HepG2 (cell line): ENCODE data around the gene ARF4. TPM values are rescaled to one million over a fixed set of nuclear protein-coding genes. Genes with fewer than 3 reads are reported as not detected.

Experiments
- ELF1 ChIP-seq: sonication (generic); formaldehyde crosslinking; IDR thresholded peaks from 2 replicates; pipeline ENCODE4 v1.4.0; 2020; ENCODE audit warnings: missing genetic modification reagents
- HIC2 ChIP-seq: sonication (generic); formaldehyde crosslinking; IDR thresholded peaks from 2 replicates; pipeline ENCODE4 v1.9.0; 2022; ENCODE audit warnings: low read depth, missing genetic modification reagents
- HMGA1 ChIP-seq: sonication (generic); formaldehyde crosslinking; conservative IDR thresholded peaks from 2 replicates; pipeline ENCODE4 v1.4.0; 2020; ENCODE audit warnings: missing genetic modification reagents
- MAF1 ChIP-seq: sonication (generic); formaldehyde crosslinking; IDR thresholded peaks from 2 replicates; pipeline ENCODE4 v1.5.0; 2020; ENCODE audit warnings: missing genetic modification reagents, borderline replicate concordance
- NFIB ChIP-seq: sonication (generic); formaldehyde crosslinking; IDR thresholded peaks from 2 replicates; pipeline ENCODE4 v1.9.0; 2021; ENCODE audit warnings: missing genetic modification reagents, mild to moderate bottlenecking, borderline replicate concordance
- POGZ ChIP-seq: sonication (generic); formaldehyde crosslinking; IDR thresholded peaks from 2 replicates; pipeline ENCODE4 v1.4.0; 2020; ENCODE audit warnings: mild to moderate bottlenecking, missing genetic modification reagents
- RFX3 ChIP-seq: IDR thresholded peaks from 2 replicates; pipeline ENCODE4 v1.6.1; 2016; ENCODE audit warnings: missing biosample characterization, missing genetic modification reagents
- RNF219 ChIP-seq: sonication (generic); formaldehyde crosslinking; IDR thresholded peaks from 2 replicates; pipeline ENCODE4 v1.5.0; 2020; ENCODE audit warnings: mild to moderate bottlenecking, missing genetic modification reagents
- SMAD3 ChIP-seq: sonication (generic); formaldehyde crosslinking; IDR thresholded peaks from 2 replicates; pipeline ENCODE4 v1.4.0; 2020; ENCODE audit warnings: missing genetic modification reagents
- SOX5 ChIP-seq: IDR thresholded peaks from 2 replicates; pipeline ENCODE4 v1.6.1; 2016; ENCODE audit warnings: borderline replicate concordance
- TAF15 ChIP-seq: fragments of 200-400 bp; formaldehyde crosslinking; IDR thresholded peaks from one replicate; pipeline ENCODE4 v1.6.1; 2018; ENCODE audit warnings: mild to moderate bottlenecking, low read depth, low read length; ENCODE audit not compliant: poor library complexity, severe bottlenecking
- TEAD2 ChIP-seq: sonication (generic); formaldehyde crosslinking; IDR thresholded peaks from 2 replicates; pipeline ENCODE4 v1.9.0; 2021; ENCODE audit warnings: missing genetic modification reagents
- ZBTB21 ChIP-seq: sonication (generic); formaldehyde crosslinking; IDR thresholded peaks from 2 replicates; pipeline ENCODE4 v1.4.0; 2020; ENCODE audit warnings: missing genetic modification reagents
- ZFP36L2 ChIP-seq: sonication (generic); formaldehyde crosslinking; IDR thresholded peaks from 2 replicates; pipeline ENCODE4 v1.4.0; 2020; ENCODE audit warnings: missing genetic modification reagents
- ZHX1 ChIP-seq: sonication (generic); formaldehyde crosslinking; IDR thresholded peaks from 2 replicates; pipeline ENCODE4 v1.8.1; 2022; ENCODE audit warnings: low read depth, mild to moderate bottlenecking, missing genetic modification reagents
- ZNF12 ChIP-seq: sonication (generic); formaldehyde crosslinking; IDR thresholded peaks from 2 replicates; pipeline ENCODE4 v1.5.0; 2020; ENCODE audit warnings: missing genetic modification reagents
- ZNF143 ChIP-seq: sonication (generic); formaldehyde crosslinking; IDR thresholded peaks from 2 replicates; pipeline ENCODE4 v1.4.0; 2020; ENCODE audit warnings: missing genetic modification reagents
- ZNF33B ChIP-seq: sonication (generic); formaldehyde crosslinking; IDR thresholded peaks from 2 replicates; pipeline ENCODE4 v1.5.1; 2020; ENCODE audit warnings: mild to moderate bottlenecking, missing genetic modification reagents
- ZNF576 ChIP-seq: sonication (generic); formaldehyde crosslinking; IDR thresholded peaks from 2 replicates; pipeline ENCODE4 v1.4.0; 2020; ENCODE audit warnings: mild to moderate bottlenecking, missing genetic modification reagents
- ZNF577 ChIP-seq: sonication (generic); formaldehyde crosslinking; IDR thresholded peaks from 2 replicates; pipeline ENCODE4 v1.4.0; 2020; ENCODE audit warnings: mild to moderate bottlenecking, low read depth, missing genetic modification reagents, borderline replicate concordance
- ZNF607 ChIP-seq: sonication (generic); formaldehyde crosslinking; IDR thresholded peaks from 2 replicates; pipeline ENCODE4 v1.5.1; 2020; ENCODE audit warnings: missing genetic modification reagents, mild to moderate bottlenecking, borderline replicate concordance
- ZNF7 ChIP-seq: IDR thresholded peaks from 2 replicates; pipeline ENCODE4 v1.6.1; 2016; ENCODE audit warnings: missing biosample characterization, missing genetic modification reagents
- ZNF792 ChIP-seq: IDR thresholded peaks from 2 replicates; pipeline ENCODE4 v1.6.1; 2016
- ZNF850 ChIP-seq: sonication (generic); formaldehyde crosslinking; conservative IDR thresholded peaks from 2 replicates; pipeline ENCODE4 v1.9.0; 2021; ENCODE audit warnings: mild to moderate bottlenecking, missing genetic modification reagents
- polyA plus RNA-seq, 8 experiments: library from polyadenylated mRNA; depleted of rRNA in 3 of 8; stranded (reverse) in 7 of 8; unstranded in 1 of 8; fragments of >200 nt; fragmentation: Illumina TruSeq in 4 of 8; extraction: Trizol in 4 of 8; gene quantifications; 2 replicates each; pipeline versions ENCODE4 v1.2.1 to v1.2.3, GENCODE V29; 2011 to 2016; ENCODE audit warnings: low read depth in 4 of 8, missing spikeins in 1 of 8, mixed read lengths in 1 of 8; ENCODE audit not compliant: insufficient read depth in 1 of 8
- total RNA-seq, 5 experiments: library from RNA; depleted of rRNA; stranded (reverse); fragments of >200 nt; fragmentation: Illumina TruSeq; extraction: Trizol; gene quantifications; 2 replicates each; pipeline ENCODE4 v1.2.3, GENCODE V29; 2016; ENCODE audit warnings: low read depth in 1 of 5

Gene ARF4
- total and polyA plus RNA-seq, 2 of the 13 experiments (the other 11 are each of a cell fraction or from before 2014, with no cell fraction given), result 184 to 250 TPM

GRCh38 chr3:57555738-57556458 lies 41.2 kb downstream of the ARF4 start, which contains the start of gene PDE12 (continued):
- 0 out of 2 replicates have a peak, but pooled peaks have one; percentile 74 for TF ChIP-seq NFIB (CRISPR knock-in tag)
- no peak for TF ChIP-seq ZNF577 (CRISPR knock-in tag)
- 0 out of 2 replicates have a peak, but pooled peaks have one; percentile 18 for TF ChIP-seq ZHX1 (CRISPR knock-in tag)
- TF ChIP-seq TEAD2 (CRISPR knock-in tag), result no peak
- TF ChIP-seq HIC2 (CRISPR knock-in tag), result peak; percentile 49; the same call in 1 of the 2 replicates
- TF ChIP-seq ZBTB21 (CRISPR knock-in tag), result no peak; the same call in 1 of the 2 replicates
- peak; percentile 97 for TF ChIP-seq ELF1 (CRISPR knock-in tag)
- peak; percentile 73 for TF ChIP-seq SOX5 (CRISPR knock-in tag)
- TF ChIP-seq ZNF143 (CRISPR knock-in tag), result no peak
- peak; percentile 66; the same call in 1 of the 2 replicates for TF ChIP-seq POGZ (CRISPR knock-in tag)
- no peak for TF ChIP-seq ZNF12
- peak; percentile 91; the same call in 1 of the 2 replicates for TF ChIP-seq RNF219 (CRISPR knock-in tag)
- no peak for TF ChIP-seq ZNF792 (CRISPR knock-in tag)
- TF ChIP-seq ZNF7 (CRISPR knock-in tag), result no peak
- 0 out of 2 replicates have a peak, but pooled peaks have one; percentile 85 for TF ChIP-seq ZNF850 (CRISPR knock-in tag)
- no peak for TF ChIP-seq ZFP36L2 (CRISPR knock-in tag)
- peak; percentile 30; the same call in 1 of the 2 replicates for TF ChIP-seq SMAD3
- TF ChIP-seq ZNF576 (CRISPR knock-in tag), result no peak
- TF ChIP-seq RFX3 (CRISPR knock-in tag), result no peak
- no peak for TF ChIP-seq TAF15
- TF ChIP-seq MAF1 (CRISPR knock-in tag), result no peak
- no peak; the same call in 1 of the 2 replicates for TF ChIP-seq ZNF33B (CRISPR knock-in tag)
- TF ChIP-seq ZNF607 (CRISPR knock-in tag), result peak; percentile 95
- no peak for TF ChIP-seq HMGA1 (CRISPR knock-in tag)
